Epithelial cell of esophagus (primary cell): ENCODE results near the gene SLC7A7.
"Not testable (repeated sequence)": the region's sequence is repeated elsewhere in the genome, so short reads cannot be mapped to it uniquely, and the experiment has no call there.

Experiments used
- DNase-seq: peaks from one replicate; pipeline ENCODE4 v3.0.0; 2010; ENCODE audit warnings: low read depth
- H3K4me3 ChIP-seq: 2 replicates; pipeline ENCODE4 v1.5.1; 2011; ENCODE audit warnings: mild to moderate bottlenecking, low read length, control low read depth
- CTCF ChIP-seq: IDR thresholded peaks from 2 replicates; pipeline ENCODE4 v1.5.1; 2011; ENCODE audit warnings: low read depth, mild to moderate bottlenecking, low read length, control low read depth, inconsistent platforms; ENCODE audit not compliant: insufficient read depth; ENCODE audit errors: missing control alignments

The SLC7A7 gene

DNA sequence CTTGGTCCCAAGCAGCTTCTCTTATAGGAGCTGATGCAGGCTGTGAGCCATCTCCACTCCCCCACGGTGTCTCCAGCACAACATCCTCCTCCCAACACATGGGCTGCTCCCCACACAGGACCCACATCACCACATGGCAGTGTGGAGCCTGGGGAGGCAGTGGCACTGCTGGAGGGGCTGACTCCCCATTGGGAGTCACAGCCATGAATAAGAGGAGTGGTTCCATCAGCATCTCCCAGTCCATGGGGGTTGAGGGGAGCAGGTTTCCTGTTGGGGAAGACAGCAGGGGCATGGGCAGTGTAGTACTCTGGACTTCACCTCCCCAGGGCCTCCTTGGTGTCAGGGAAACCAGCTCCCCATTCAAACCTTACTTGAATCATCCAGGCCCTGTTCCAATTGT is 89.2 kb downstream of the SLC7A7 start:
- H3K4me3 ChIP-seq, result no peak overlapping the region
- TF ChIP-seq CTCF, result no peak
- DNase-seq, result no peak

GRCh38 chr14:22725374-22725773 is 89.9 kb downstream of the SLC7A7 start:
- DNase-seq, result not testable (repeated sequence)

GRCh38 chr14:22724847-22725246 is 90.4 kb downstream of the SLC7A7 start:
- not testable (repeated sequence) for H3K4me3 ChIP-seq, DNase-seq

More at GRCh38 chr14:22725374-22725773, 89.9 kb downstream of the SLC7A7 start:
- H3K4me3 ChIP-seq, result not testable (repeated sequence)

- no peak for TF ChIP-seq CTCF
- no peak overlapping the region for H3K4me3 ChIP-seq
- DNase-seq, result no peak
These were observed 91.4 kb downstream of the SLC7A7 start for GRCh38 chr14:22723815-22724214.
